HepG2 (cell line): ENCODE measurements around the gene TUBA4B. TPM values are rescaled to one million over a fixed set of nuclear protein-coding genes. Genes with fewer than 3 reads are reported as not detected.

ENCODE experiments used
- AHR ChIP-seq: IDR thresholded peaks from 2 replicates; pipeline ENCODE4 v1.6.1; 2018; ENCODE audit warnings: missing genetic modification reagents, missing compliant biosample characterization
- AKAP8 ChIP-seq: sonication (generic); formaldehyde crosslinking; IDR thresholded peaks from 2 replicates; pipeline ENCODE4 v1.5.1; 2020; ENCODE audit warnings: mild to moderate bottlenecking, missing genetic modification reagents
- CBFB ChIP-seq: sonication (generic); formaldehyde crosslinking; IDR thresholded peaks from 2 replicates; pipeline ENCODE4 v1.4.0; 2020; ENCODE audit warnings: missing genetic modification reagents
- FOXJ3 ChIP-seq: sonication (generic); formaldehyde crosslinking; IDR thresholded peaks from 2 replicates; pipeline ENCODE4 v1.4.0; 2020; ENCODE audit warnings: missing genetic modification reagents, mild to moderate bottlenecking, borderline replicate concordance
- JUNB ChIP-seq: sonication (generic); formaldehyde crosslinking; IDR thresholded peaks from 2 replicates; pipeline ENCODE4 v1.8.0; 2022; ENCODE audit warnings: missing genetic modification reagents, mild to moderate bottlenecking, borderline replicate concordance
- KDM2A ChIP-seq: sonication (generic); formaldehyde crosslinking; IDR thresholded peaks from 2 replicates; pipeline ENCODE4 v1.4.0; 2020; ENCODE audit warnings: low read depth, missing genetic modification reagents, borderline replicate concordance
- MEIS1 ChIP-seq: sonication (generic); formaldehyde crosslinking; IDR thresholded peaks from 2 replicates; pipeline ENCODE4 v1.9.0; 2021; ENCODE audit warnings: mild to moderate bottlenecking, missing genetic modification reagents, moderate library complexity, borderline replicate concordance
- NFE2L1 ChIP-seq: sonication (generic); formaldehyde crosslinking; IDR thresholded peaks from 2 replicates; pipeline ENCODE4 v1.4.0; 2020; ENCODE audit warnings: missing genetic modification reagents, mild to moderate bottlenecking, borderline replicate concordance
- PHB2 ChIP-seq: fragments of 450-650 bp; IDR thresholded peaks from 2 replicates; pipeline ENCODE4 v1.6.1; 2018; ENCODE audit not compliant: partially characterized antibody
- RNF2 ChIP-seq: fragments of 450-650 bp; conservative IDR thresholded peaks from 2 replicates; pipeline ENCODE4 v1.6.1; 2016; ENCODE audit warnings: low read depth
- SMAD1 ChIP-seq: sonication (generic); formaldehyde crosslinking; IDR thresholded peaks from 2 replicates; pipeline ENCODE4 v1.4.0; 2020; ENCODE audit warnings: missing genetic modification reagents, low read depth, mild to moderate bottlenecking, borderline replicate concordance
- SSRP1 ChIP-seq: IDR thresholded peaks from 2 replicates; pipeline ENCODE4 v1.6.1; 2016; ENCODE audit warnings: control low read depth
- TOPORS ChIP-seq: sonication (generic); formaldehyde crosslinking; IDR thresholded peaks from 2 replicates; pipeline ENCODE4 v1.8.0; 2023; ENCODE audit warnings: mild to moderate bottlenecking, missing genetic modification reagents
- XRCC5 ChIP-seq: fragments of 200-400 bp; formaldehyde crosslinking; optimal IDR thresholded peaks from 2 replicates; pipeline ENCODE3; 2017; ENCODE audit warnings: mild to moderate bottlenecking, low read length
- ZFY ChIP-seq: sonication (generic); formaldehyde crosslinking; IDR thresholded peaks from 2 replicates; pipeline ENCODE4 v1.4.0; 2020; ENCODE audit warnings: missing genetic modification reagents
- ZNF33A ChIP-seq: sonication (generic); formaldehyde crosslinking; IDR thresholded peaks from 2 replicates; pipeline ENCODE4 v1.5.1; 2020; ENCODE audit warnings: missing genetic modification reagents, mild to moderate bottlenecking, moderate library complexity, borderline replicate concordance
- ZNF766 ChIP-seq: sonication (generic); formaldehyde crosslinking; IDR thresholded peaks from 2 replicates; pipeline ENCODE4 v1.5.0; 2020; ENCODE audit warnings: missing genetic modification reagents, borderline replicate concordance
- ZSCAN25 ChIP-seq: sonication (generic); formaldehyde crosslinking; IDR thresholded peaks from 2 replicates; pipeline ENCODE4 v1.8.0; 2022; ENCODE audit warnings: mild to moderate bottlenecking, missing genetic modification reagents
- polyA plus RNA-seq, 8 experiments: library from polyadenylated mRNA; depleted of rRNA in 3 of 8; stranded (reverse) in 7 of 8; unstranded in 1 of 8; fragments of >200 nt; fragmentation: Illumina TruSeq in 4 of 8; extraction: Trizol in 4 of 8; gene quantifications; 2 replicates each; pipeline versions ENCODE4 v1.2.1 to v1.2.3, GENCODE V29; 2011 to 2016; ENCODE audit warnings: low read depth in 4 of 8, missing spikeins in 1 of 8, mixed read lengths in 1 of 8; ENCODE audit not compliant: insufficient read depth in 1 of 8
- total RNA-seq, 5 experiments: library from RNA; depleted of rRNA; stranded (reverse); fragments of >200 nt; fragmentation: Illumina TruSeq; extraction: Trizol; gene quantifications; 2 replicates each; pipeline ENCODE4 v1.2.3, GENCODE V29; 2016; ENCODE audit warnings: low read depth in 1 of 5
- TF ChIP-seq, protein P1 (sequence below): sonication (generic); formaldehyde crosslinking; IDR thresholded peaks from 2 replicates; pipeline ENCODE4 v1.5.0; 2020; ENCODE audit warnings: missing genetic modification reagents
- TF ChIP-seq, protein P2 (sequence below): sonication (generic); formaldehyde crosslinking; IDR thresholded peaks from 2 replicates; pipeline ENCODE4 v1.8.1; 2023; ENCODE audit warnings: mild to moderate bottlenecking, moderate library complexity, missing genetic modification reagents
- TF ChIP-seq, protein P3 (sequence below): IDR thresholded peaks from 2 replicates; pipeline ENCODE4 v1.6.1; 2016; ENCODE audit warnings: mild to moderate bottlenecking
- TF ChIP-seq, protein P4 (sequence below): sonication (generic); formaldehyde crosslinking; IDR thresholded peaks from 2 replicates; pipeline ENCODE4 v1.4.0; 2020; ENCODE audit warnings: mild to moderate bottlenecking, missing genetic modification reagents
- TF ChIP-seq, protein P5 (sequence below): sonication (generic); formaldehyde crosslinking; IDR thresholded peaks from 2 replicates; pipeline ENCODE4 v1.4.0; 2020; ENCODE audit warnings: missing genetic modification reagents, low read depth, mild to moderate bottlenecking, borderline replicate concordance

TUBA4B gene
- total and polyA plus RNA-seq, 2 of the 13 experiments (the other 11 are each of a cell fraction or from before 2014, with no cell fraction given): 0.18 to 0.22 TPM

DNA sequence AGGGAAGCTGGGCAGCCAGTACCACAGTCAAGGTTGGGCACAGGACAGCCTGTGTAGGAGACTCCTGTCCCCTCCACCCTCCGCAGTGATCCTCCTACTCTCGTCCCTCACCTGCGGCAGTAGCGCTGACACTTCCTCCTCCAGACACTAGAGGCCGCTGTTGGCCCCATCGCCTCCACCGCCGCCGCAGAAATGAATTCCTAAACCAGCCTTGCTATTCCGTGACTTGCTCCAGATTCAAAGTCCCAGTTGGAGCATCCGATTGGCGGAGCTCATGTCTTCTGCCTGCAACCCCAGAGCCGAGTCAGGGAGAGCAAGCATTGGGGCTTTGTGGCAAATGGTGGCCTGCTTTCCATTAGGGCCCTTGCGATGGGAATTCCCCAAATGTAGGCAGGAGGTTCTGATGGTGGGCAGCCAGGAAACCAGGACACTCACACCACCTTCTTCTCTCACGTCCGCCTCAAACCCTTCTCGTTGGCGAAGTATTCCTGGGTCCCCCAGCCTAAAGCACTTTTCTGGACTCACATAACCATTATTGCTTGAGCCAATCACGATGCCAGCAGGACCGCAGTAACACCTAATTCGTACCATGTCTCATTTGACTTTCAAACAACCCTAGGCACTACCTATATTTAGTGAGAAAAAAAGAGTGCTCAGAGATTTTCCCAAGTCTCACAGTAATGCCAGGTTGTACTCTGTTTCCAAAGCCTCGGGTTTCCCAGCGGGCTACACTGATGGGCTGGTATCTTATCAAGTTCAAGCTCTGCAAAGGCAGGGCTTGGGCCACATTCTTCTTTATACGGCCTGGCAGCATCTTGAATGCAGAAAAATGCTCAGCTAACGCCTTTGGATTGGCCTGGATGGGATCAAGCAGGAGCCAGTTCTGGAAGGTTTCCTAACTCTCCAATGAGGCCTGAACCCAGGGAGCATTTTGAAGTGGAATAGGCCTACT, 24.9 kb downstream of the TUBA4B start (continued):
- TF ChIP-seq, protein P1, sequence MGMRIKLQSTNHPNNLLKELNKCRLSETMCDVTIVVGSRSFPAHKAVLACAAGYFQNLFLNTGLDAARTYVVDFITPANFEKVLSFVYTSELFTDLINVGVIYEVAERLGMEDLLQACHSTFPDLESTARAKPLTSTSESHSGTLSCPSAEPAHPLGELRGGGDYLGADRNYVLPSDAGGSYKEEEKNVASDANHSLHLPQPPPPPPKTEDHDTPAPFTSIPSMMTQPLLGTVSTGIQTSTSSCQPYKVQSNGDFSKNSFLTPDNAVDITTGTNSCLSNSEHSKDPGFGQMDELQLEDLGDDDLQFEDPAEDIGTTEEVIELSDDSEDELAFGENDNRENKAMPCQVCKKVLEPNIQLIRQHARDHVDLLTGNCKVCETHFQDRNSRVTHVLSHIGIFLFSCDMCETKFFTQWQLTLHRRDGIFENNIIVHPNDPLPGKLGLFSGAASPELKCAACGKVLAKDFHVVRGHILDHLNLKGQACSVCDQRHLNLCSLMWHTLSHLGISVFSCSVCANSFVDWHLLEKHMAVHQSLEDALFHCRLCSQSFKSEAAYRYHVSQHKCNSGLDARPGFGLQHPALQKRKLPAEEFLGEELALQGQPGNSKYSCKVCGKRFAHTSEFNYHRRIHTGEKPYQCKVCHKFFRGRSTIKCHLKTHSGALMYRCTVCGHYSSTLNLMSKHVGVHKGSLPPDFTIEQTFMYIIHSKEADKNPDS (CRISPR knock-in tag): no peak
- TF ChIP-seq ZSCAN25 (CRISPR knock-in tag) (no peak), XRCC5 (peak; percentile 98), AHR (CRISPR knock-in tag) (0 out of 2 replicates have a peak, but pooled peaks have one; percentile 50), TOPORS (CRISPR knock-in tag) (peak; percentile 3; the same call in 1 of the 2 replicates), ZNF33A (CRISPR knock-in tag) (no peak), FOXJ3 (no peak; the same call in 1 of the 2 replicates), KDM2A (peak; percentile 91), ZNF766 (no peak), PHB2 (no peak), SMAD1 (CRISPR knock-in tag) (peak; percentile 78; the same call in 1 of the 2 replicates), ZFY (CRISPR knock-in tag) (peak; percentile 13; the same call in 1 of the 2 replicates), SSRP1 (CRISPR knock-in tag) (no peak), AKAP8 (no peak), JUNB (CRISPR knock-in tag) (no peak), RNF2 (0 out of 2 replicates have a peak, but pooled peaks have one; percentile 49), CBFB (CRISPR knock-in tag) (peak; percentile 76; the same call in 1 of the 2 replicates), NFE2L1 (CRISPR knock-in tag) (no peak), MEIS1 (CRISPR knock-in tag) (0 out of 2 replicates have a peak, but pooled peaks have one; percentile 42)
- TF ChIP-seq, protein P2, sequence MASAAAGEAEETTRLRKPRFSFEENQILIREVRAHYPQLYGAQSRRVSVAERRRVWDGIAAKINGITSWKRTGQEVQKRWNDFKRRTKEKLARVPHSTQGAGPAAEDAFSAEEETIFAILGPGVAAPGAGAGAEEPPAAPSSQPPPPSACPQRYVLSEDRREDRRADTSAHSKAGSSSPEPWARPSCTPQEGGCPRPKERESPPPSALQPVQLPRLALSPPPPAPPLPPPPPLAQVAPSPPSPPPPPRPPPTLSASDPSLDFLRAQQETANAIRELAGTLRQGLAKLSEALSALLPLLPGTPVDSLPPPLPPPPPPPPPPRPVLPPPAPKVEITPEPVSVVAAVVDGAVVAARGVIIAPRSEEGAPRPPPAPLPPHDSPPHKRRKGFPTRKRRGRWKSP: 0 out of 2 replicates have a peak, but pooled peaks have one; percentile 27
- TF ChIP-seq, protein P3, sequence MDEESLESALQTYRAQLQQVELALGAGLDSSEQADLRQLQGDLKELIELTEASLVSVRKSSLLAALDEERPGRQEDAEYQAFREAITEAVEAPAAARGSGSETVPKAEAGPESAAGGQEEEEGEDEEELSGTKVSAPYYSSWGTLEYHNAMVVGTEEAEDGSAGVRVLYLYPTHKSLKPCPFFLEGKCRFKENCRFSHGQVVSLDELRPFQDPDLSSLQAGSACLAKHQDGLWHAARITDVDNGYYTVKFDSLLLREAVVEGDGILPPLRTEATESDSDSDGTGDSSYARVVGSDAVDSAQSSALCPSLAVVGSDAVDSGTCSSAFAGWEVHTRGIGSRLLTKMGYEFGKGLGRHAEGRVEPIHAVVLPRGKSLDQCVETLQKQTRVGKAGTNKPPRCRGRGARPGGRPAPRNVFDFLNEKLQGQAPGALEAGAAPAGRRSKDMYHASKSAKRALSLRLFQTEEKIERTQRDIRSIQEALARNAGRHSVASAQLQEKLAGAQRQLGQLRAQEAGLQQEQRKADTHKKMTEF: peak; percentile 46
- TF ChIP-seq, protein P4, sequence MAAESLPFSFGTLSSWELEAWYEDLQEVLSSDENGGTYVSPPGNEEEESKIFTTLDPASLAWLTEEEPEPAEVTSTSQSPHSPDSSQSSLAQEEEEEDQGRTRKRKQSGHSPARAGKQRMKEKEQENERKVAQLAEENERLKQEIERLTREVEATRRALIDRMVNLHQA (CRISPR knock-in tag): no peak
- TF ChIP-seq, protein P5, sequence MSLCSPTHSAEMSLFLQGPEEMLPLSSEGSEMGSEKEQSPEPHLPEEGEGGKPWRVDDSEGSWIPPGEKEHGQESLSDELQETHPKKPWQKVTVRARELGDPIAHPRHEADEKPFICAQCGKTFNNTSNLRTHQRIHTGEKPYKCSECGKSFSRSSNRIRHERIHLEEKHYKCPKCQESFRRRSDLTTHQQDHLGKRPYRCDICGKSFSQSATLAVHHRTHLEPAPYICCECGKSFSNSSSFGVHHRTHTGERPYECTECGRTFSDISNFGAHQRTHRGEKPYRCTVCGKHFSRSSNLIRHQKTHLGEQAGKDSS: peak; percentile 52; the same call in 1 of the 2 replicates
